Esophagus muscularis mucosa (tissue), 4 donors: ENCODE data around the gene CTU1. TPM values are rescaled to one million over a fixed set of nuclear protein-coding genes. Genes with fewer than 3 reads are reported as not detected.

ENCODE experiments used
- DNase-seq: peaks from one replicate; pipeline ENCODE4 v3.0.0-alpha.2; 2017; ENCODE audit errors: extremely low spot score
- H3K27ac ChIP-seq, 4 donors: fragments of 200-600 bp; sonication (generic); replicated peaks in 1 of 4; 1 replicate in 3 of 4; 2 replicates in 1 of 4; pipeline ENCODE4 v1.5.1; 2016 to 2019; ENCODE audit warnings: mild to moderate bottlenecking in 1 of 4
- H3K27me3 ChIP-seq, 4 donors: fragments of 200-600 bp; sonication (generic); one replicate each; pipeline versions ENCODE4 v1.5.1 to v1.6.0; 2016 to 2019
- H3K36me3 ChIP-seq, 4 donors: fragments of 200-600 bp; sonication (generic); one replicate each; pipeline ENCODE4 v1.5.1; 2016 to 2019
- H3K4me1 ChIP-seq, 4 donors: fragments of 200-600 bp; sonication (generic); one replicate each; pipeline ENCODE4 v1.5.1; 2016 to 2019
- H3K4me3 ChIP-seq, 4 donors: fragments of 200-600 bp; sonication (generic); 1 replicate in 2 of 4; 2 replicates in 2 of 4; pipeline ENCODE4 v1.5.1; 2016 to 2019; ENCODE audit warnings: mild to moderate bottlenecking in 4 of 4, moderate library complexity in 1 of 4
- H3K9me3 ChIP-seq, 4 donors: fragments of 200-600 bp; sonication (generic); 1 replicate in 3 of 4; 2 replicates in 1 of 4; pipeline ENCODE4 v1.5.1; 2016 to 2019
- CTCF ChIP-seq, 3 experiments: fragments of 200-600 bp in 2 of 3; fragments of 450-650 bp in 1 of 3; sonication (generic) in 2 of 3; IDR thresholded peaks; one replicate each; pipeline ENCODE4 v1.5.1; 2017 to 2019; ENCODE audit warnings: antibody characterized with exemption in 3 of 3, mild to moderate bottlenecking in 2 of 3, moderate library complexity in 1 of 3
- EP300 ChIP-seq: sonication (generic); formaldehyde crosslinking; IDR thresholded peaks from one replicate; pipeline ENCODE4 v1.6.1; 2017; ENCODE audit warnings: antibody characterized with exemption
- POLR2A ChIP-seq: fragments of 450-650 bp; IDR thresholded peaks from one replicate; pipeline ENCODE4 v1.6.1; 2017; ENCODE audit warnings: antibody characterized with exemption, moderate library complexity, mild to moderate bottlenecking, low read depth
- POLR2AphosphoS5 ChIP-seq, 2 donors: sonication (generic); formaldehyde crosslinking; IDR thresholded peaks; one replicate each; pipeline ENCODE4 v1.6.1; 2017; ENCODE audit warnings: antibody characterized with exemption in 2 of 2
- WGBS: methylation state at CpG from one replicate; pipeline ENCODE4 v1.1.5; 2018; 5-methylcytosine and 5-hydroxymethylcytosine counted together
- intact Hi-C: fragments of 100-400 bp; cut with DNase I; formaldehyde crosslinking; loops from one replicate; pipeline ENCODE4 v1.15.1; 2023
- total RNA-seq, 4 donors: library from RNA; depleted of rRNA; stranded (reverse); fragments of >200 nt; gene quantifications; one replicate each; pipeline versions ENCODE4 v1.1.0 to v1.2.1, GENCODE V29; 2016

Gene CTU1
- total RNA-seq, 4 donors from 2014 or later, result 7.1 to 18.9 (median 13.7) TPM

GRCh38 chr19:51124729-51125128, 16.5 kb upstream of the CTU1 start, which contains the start of gene SIGLEC9:
Gene SIGLEC9 (plus strand): TSS chr19:51124906. CDS start chr19:51124975, 69 bp downstream.
- Histone ChIP-seq H3K27ac (peak within 1 kb of the TSS; percentile 11 to 48 (median 43)), H3K4me3 (peak within 1 kb of the TSS; percentile 15 to 32 (median 22)), H3K9me3 (no peaks in the 10 kb centered on the region), H3K4me1 (peaks cover 0 to 6% (median 0%) of the 10 kb centered on the region in 4 donors), H3K36me3 (no peaks in the 10 kb centered on the region), H3K27me3 (peaks cover 0 to 55% (median 3%) of the 10 kb centered on the region in 4 donors)
- intact Hi-C loops, result no loop called here
- no peak for TF ChIP-seq EP300
- peak; percentile 7 to 43 for TF ChIP-seq POLR2AphosphoS5 (IDR thresholded peaks at IDR 0.05)
- DNase-seq, result no peak
- WGBS, result 47% methylated on average over 3 of the region's 14 CpGs

- Histone ChIP-seq H3K36me3 (no peaks in the 10 kb centered on the region), H3K4me3 (no peak overlapping the region), H3K9me3 (no peaks in the 10 kb centered on the region), H3K27ac (peak overlapping the region; percentile 11 to 48 (median 37)), H3K27me3 (peaks cover 0 to 55% (median 3%) of the 10 kb centered on the region in 4 donors), H3K4me1 (peaks cover 0 to 6% (median 0%) of the 10 kb centered on the region in 4 donors)
- intact Hi-C loops, result no loop called here
- TF ChIP-seq EP300 (no peak), POLR2A (no peak), POLR2AphosphoS5 (IDR thresholded peaks at IDR 0.05) (no peak), CTCF (IDR thresholded peaks at IDR 0.05) (no peak)
- no peak for DNase-seq
- WGBS, result 91% methylated on average over 4 of the region's 9 CpGs
These were observed 16.0 kb upstream of the CTU1 start for GRCh38 chr19:51124216-51124615.

- Histone ChIP-seq H3K9me3 (no peaks in the 10 kb centered on the region), H3K27me3 (peaks cover 0 to 55% (median 3%) of the 10 kb centered on the region in 4 donors), H3K36me3 (no peaks in the 10 kb centered on the region), H3K4me1 (peaks cover 0 to 6% (median 0%) of the 10 kb centered on the region in 4 donors), H3K4me3 (no peak overlapping the region), H3K27ac (peak overlapping the region; percentile 11 to 48 (median 37))
- intact Hi-C loops, result no loop called here
- WGBS, result 73% methylated on average over 9 of the region's 9 CpGs
- TF ChIP-seq EP300 (no peak), POLR2A (no peak)
- no peak for DNase-seq
These were observed 15.6 kb upstream of the CTU1 start for GRCh38 chr19:51123802-51124201.

- whole genome bisulfite sequencing, result 56% methylated on average over 6 of the region's 6 CpGs
- intact Hi-C loops, result no loop called here
- Histone ChIP-seq H3K4me3 (no peak overlapping the region), H3K4me1 (peaks cover 0 to 3% (median 0%) of the 10 kb centered on the region in 4 donors), H3K36me3 (no peaks in the 10 kb centered on the region), H3K27me3 (peaks cover 0 to 54% (median 3%) of the 10 kb centered on the region in 4 donors), H3K27ac (peak overlapping the region in 2 of 4 donors; percentile 48 to 59), H3K9me3 (no peaks in the 10 kb centered on the region)
- DNase-seq, result no peak
- no peak for TF ChIP-seq POLR2A
These were observed 15.2 kb upstream of the CTU1 start for GRCh38 chr19:51123381-51123800.

GRCh38 chr19:51122112-51122981, 14.1 kb upstream of the CTU1 start:
- H3K4me3 ChIP-seq, result no peak overlapping the region

More at GRCh38 chr19:51122112-51122981, 14.1 kb upstream of the CTU1 start:
- DNase-seq, result no peak
- H3K27me3 ChIP-seq, result peaks cover 0 to 53% (median 3%) of the 10 kb centered on the region in 4 donors
- no peaks in the 10 kb centered on the region for H3K36me3 ChIP-seq
- peak overlapping the region in 3 of 4 donors; percentile 57 to 59 (median 57) for H3K27ac ChIP-seq
- H3K4me1 ChIP-seq, result no peaks in the 10 kb centered on the region
- WGBS, result 74% methylated on average over 20 of the region's 22 CpGs
- TF ChIP-seq CTCF (IDR thresholded peaks at IDR 0.05) (no peak), POLR2AphosphoS5 (IDR thresholded peaks at IDR 0.05) (no peak), POLR2A (no peak), EP300 (no peak)
- intact Hi-C loops, result no loop called here
- H3K9me3 ChIP-seq, result no peaks in the 10 kb centered on the region
